ENCODE data around the gene WSCD2.

Gene WSCD2

GRCh38 chr12:108237272-108237671 lies 108.2 kb downstream of the WSCD2 start:
- DNase-seq, result no peak

GRCh38 chr12:108238474-108238873 lies 109.4 kb downstream of the WSCD2 start:
- DNase-seq, result no peak

- DNase-seq, result peak in 1 of 2 donors; percentile 11
These were observed 110.3 kb downstream of the WSCD2 start for GRCh38 chr12:108239378-108239777.

GRCh38 chr12:108240027-108240785 lies 111.1 kb downstream of the WSCD2 start:
- no peak for DNase-seq

- DNase-seq, result no peak
These were observed 111.8 kb downstream of the WSCD2 start for GRCh38 chr12:108240928-108241327.

- no peak for DNase-seq
These were observed 113.1 kb downstream of the WSCD2 start for GRCh38 chr12:108241986-108242703.

GRCh38 chr12:108247130-108247529 lies 118.0 kb downstream of the WSCD2 start:
- no peak for DNase-seq

- DNase-seq, result no peak
These were observed 118.9 kb downstream of the WSCD2 start for GRCh38 chr12:108248011-108248410.

- DNase-seq, result no peak
These were observed 123.4 kb downstream of the WSCD2 start for GRCh38 chr12:108252523-108252922.

- DNase-seq, result no peak
These were observed 124.5 kb downstream of the WSCD2 start for GRCh38 chr12:108253540-108253939.

GRCh38 chr12:108254030-108254429 lies 124.9 kb downstream of the WSCD2 start:
- no peak for DNase-seq

GRCh38 chr12:108254517-108255251 lies 125.6 kb downstream of the WSCD2 start:
- DNase-seq, result no peak

GRCh38 chr12:108255252-108255602 lies 126.1 kb downstream of the WSCD2 start:
- no peak for DNase-seq

GRCh38 chr12:108257004-108257403 lies 127.9 kb downstream of the WSCD2 start:
- no peak for DNase-seq

- DNase-seq, result no peak
These were observed 128.6 kb downstream of the WSCD2 start for GRCh38 chr12:108257610-108258106.

GRCh38 chr12:108260039-108260438 lies 131.0 kb downstream of the WSCD2 start:
- DNase-seq, result no peak

GRCh38 chr12:108260969-108261368 lies 131.9 kb downstream of the WSCD2 start:
- no peak for DNase-seq

- no peak for DNase-seq
These were observed 136.4 kb downstream of the WSCD2 start for GRCh38 chr12:108265505-108265904.

- no peak for DNase-seq
These were observed 137.0 kb downstream of the WSCD2 start for GRCh38 chr12:108266131-108266530.

GRCh38 chr12:108267450-108267849 lies 138.4 kb downstream of the WSCD2 start:
- DNase-seq, result no peak

GRCh38 chr12:108268397-108268796 lies 139.3 kb downstream of the WSCD2 start:
- DNase-seq, result peak; percentile 87 to 90

- no peak for DNase-seq
These were observed 140.1 kb downstream of the WSCD2 start for GRCh38 chr12:108269224-108269623.
